Hematopoietic multipotent progenitor cell (in vitro differentiated cells): ENCODE data around the gene ADAP1. TPM values are rescaled to one million over a fixed set of nuclear protein-coding genes. Genes with fewer than 3 reads are reported as not detected.

Source experiments
- DNase-seq, 3 donors: peaks; one replicate each; pipeline ENCODE4 v3.0.0-alpha.2; 2011 to 2015; ENCODE audit warnings: low read depth in 2 of 3, low spot score in 2 of 3
- total RNA-seq: library from RNA; depleted of rRNA; stranded (reverse); fragments of >200 nt; gene quantifications from one replicate; pipeline ENCODE4 v1.2.3, GENCODE V29; 2012

The ADAP1 gene
- total RNA-seq, 1 donor = 16.2 TPM

- no peak for DNase-seq
These were observed 68.4 kb downstream of the ADAP1 start for GRCh38 chr7:885893-886625.

- DNase-seq = no peak
These were observed 69.1 kb downstream of the ADAP1 start for GRCh38 chr7:885261-885892.

GRCh38 chr7:884191-885003 lies 70.1 kb downstream of the ADAP1 start:
- DNase-seq = no peak

GRCh38 chr7:883055-884021 lies 71.1 kb downstream of the ADAP1 start:
- DNase-seq = no peak

GRCh38 chr7:882336-883035 lies 72.0 kb downstream of the ADAP1 start:
- DNase-seq = no peak

- DNase-seq = no peak
These were observed 72.8 kb downstream of the ADAP1 start for GRCh38 chr7:881441-882234.

GRCh38 chr7:880450-880849 lies 74.0 kb downstream of the ADAP1 start:
- DNase-seq = no peak

GRCh38 chr7:879706-880105 lies 74.8 kb downstream of the ADAP1 start:
- no peak for DNase-seq

GRCh38 chr7:879093-879492 lies 75.4 kb downstream of the ADAP1 start:
- DNase-seq = no peak

GRCh38 chr7:877312-878232 lies 76.9 kb downstream of the ADAP1 start:
- DNase-seq = peak in 2 of 3 donors; percentile 22 to 33

GRCh38 chr7:876972-877311 lies 77.5 kb downstream of the ADAP1 start:
- DNase-seq = no peak

- peak; percentile 95 to 98 (median 95) for DNase-seq
These were observed 78.2 kb downstream of the ADAP1 start, which contains the start of gene GET4 for GRCh38 chr7:876077-876971. TSS of gene GET4 (plus strand) at chr7:876554. CDS start at chr7:876646, 92 bp downstream.

GRCh38 chr7:875476-876076 lies 78.9 kb downstream of the ADAP1 start:
- no peak for DNase-seq

GRCh38 chr7:875051-875450 lies 79.4 kb downstream of the ADAP1 start:
- DNase-seq = no peak

- no peak for DNase-seq
These were observed 80.3 kb downstream of the ADAP1 start for GRCh38 chr7:874031-874749.
